Measurements from ENCODE around the gene TENM3.

- TF ChIP-seq, protein P1, sequence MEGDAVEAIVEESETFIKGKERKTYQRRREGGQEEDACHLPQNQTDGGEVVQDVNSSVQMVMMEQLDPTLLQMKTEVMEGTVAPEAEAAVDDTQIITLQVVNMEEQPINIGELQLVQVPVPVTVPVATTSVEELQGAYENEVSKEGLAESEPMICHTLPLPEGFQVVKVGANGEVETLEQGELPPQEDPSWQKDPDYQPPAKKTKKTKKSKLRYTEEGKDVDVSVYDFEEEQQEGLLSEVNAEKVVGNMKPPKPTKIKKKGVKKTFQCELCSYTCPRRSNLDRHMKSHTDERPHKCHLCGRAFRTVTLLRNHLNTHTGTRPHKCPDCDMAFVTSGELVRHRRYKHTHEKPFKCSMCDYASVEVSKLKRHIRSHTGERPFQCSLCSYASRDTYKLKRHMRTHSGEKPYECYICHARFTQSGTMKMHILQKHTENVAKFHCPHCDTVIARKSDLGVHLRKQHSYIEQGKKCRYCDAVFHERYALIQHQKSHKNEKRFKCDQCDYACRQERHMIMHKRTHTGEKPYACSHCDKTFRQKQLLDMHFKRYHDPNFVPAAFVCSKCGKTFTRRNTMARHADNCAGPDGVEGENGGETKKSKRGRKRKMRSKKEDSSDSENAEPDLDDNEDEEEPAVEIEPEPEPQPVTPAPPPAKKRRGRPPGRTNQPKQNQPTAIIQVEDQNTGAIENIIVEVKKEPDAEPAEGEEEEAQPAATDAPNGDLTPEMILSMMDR (IDR thresholded peaks at IDR 0.05; ENCODE audit: control extremely low read depth in 1 of 3, insufficient read depth in 1 of 3, low read depth in 1 of 3, low read length in 3 of 3): peak in 2 of 3 experiments; percentile 61 to 86; a peak in 3 of 4 replicates
- no peak for TF ChIP-seq EZH2 (IDR thresholded peaks at IDR 0.05; ENCODE audit: low read depth, low read length, severe bottlenecking)
- TF ChIP-seq NRF1 (IDR thresholded peaks at IDR 0.05; ENCODE audit: low read depth, low read length): no peak
- TF ChIP-seq SP1 (IDR thresholded peaks at IDR 0.05; ENCODE audit: low read depth, low read length): no peak
Measured at GRCh38 chr4:182809417-182810102, 566.4 kb downstream of the TENM3 start.
